Activated naive CD4-positive, alpha-beta T cell treated with anti-CD3 and anti-CD28 coated beads, Interleukin-2, amount 50 U/mL, for 72 hours (primary cell): ENCODE data around the gene FSD1L. TPM values are rescaled to one million over a fixed set of nuclear protein-coding genes. Genes with fewer than 3 reads are reported as not detected.
"Not testable (repeated sequence)": the region's sequence is repeated elsewhere in the genome, so short reads cannot be mapped to it uniquely, and the experiment has no call there.

Experiments
- ATAC-seq, 2 donors: fragments of 150-1000 bp; cut with Tn5 transposase; 2 replicates each; pipeline ENCODE4 v1.10.0; 2021; ENCODE audit warnings: mild to moderate bottlenecking in 2 of 2, moderate library complexity in 2 of 2
- DNase-seq, 2 donors: peaks; one replicate each; pipeline ENCODE4 v3.0.0; 2021 to 2022; ENCODE audit warnings: low spot score in 2 of 2
- H3K27ac Mint-ChIP-seq, 2 donors: one replicate each; pipeline ENCODE4 v1.8.0; 2022; ENCODE audit warnings: mild to moderate bottlenecking in 2 of 2, mixed read lengths in 2 of 2
- H3K36me3 Mint-ChIP-seq, 2 donors: one replicate each; pipeline ENCODE4 v1.8.0; 2022; ENCODE audit warnings: mixed read lengths in 2 of 2
- H3K9me3 Mint-ChIP-seq, 2 donors: one replicate each; pipeline ENCODE4 v1.8.0; 2022; ENCODE audit warnings: mixed read lengths in 2 of 2
- total RNA-seq, 2 donors: library from RNA; stranded (reverse); gene quantifications; one replicate each; pipeline ENCODE4 v1.2.3, GENCODE V29; 2022

The FSD1L gene
- total RNA-seq, 2 donors from 2014 or later = 0.61 to 3.9 TPM

DNA sequence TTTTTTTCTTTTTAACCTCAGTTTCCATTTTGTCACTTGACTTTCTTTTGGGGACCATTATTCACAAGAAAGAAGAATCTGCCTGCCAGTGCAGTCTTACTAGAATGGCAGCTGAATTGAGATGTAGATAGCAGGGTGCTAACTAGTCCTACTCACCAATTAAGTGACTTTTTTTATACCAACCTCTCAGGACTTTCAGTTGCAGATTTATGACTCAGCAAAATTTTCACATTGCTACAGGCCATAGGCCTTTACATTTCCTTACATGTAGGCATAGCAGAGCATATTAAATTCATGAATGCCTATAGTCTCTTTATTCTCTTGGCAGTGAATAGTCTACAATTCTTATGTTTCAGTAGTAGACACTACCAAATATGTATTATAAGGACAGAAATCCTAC, 56.0 kb downstream of the FSD1L start:
- H3K27ac Mint-ChIP-seq = no peak overlapping the region
- DNase-seq (no peak), ATAC-seq (no peak)
- H3K36me3 Mint-ChIP-seq = no peaks in the 10 kb centered on the region
- H3K9me3 Mint-ChIP-seq = no peaks in the 10 kb centered on the region

DNA sequence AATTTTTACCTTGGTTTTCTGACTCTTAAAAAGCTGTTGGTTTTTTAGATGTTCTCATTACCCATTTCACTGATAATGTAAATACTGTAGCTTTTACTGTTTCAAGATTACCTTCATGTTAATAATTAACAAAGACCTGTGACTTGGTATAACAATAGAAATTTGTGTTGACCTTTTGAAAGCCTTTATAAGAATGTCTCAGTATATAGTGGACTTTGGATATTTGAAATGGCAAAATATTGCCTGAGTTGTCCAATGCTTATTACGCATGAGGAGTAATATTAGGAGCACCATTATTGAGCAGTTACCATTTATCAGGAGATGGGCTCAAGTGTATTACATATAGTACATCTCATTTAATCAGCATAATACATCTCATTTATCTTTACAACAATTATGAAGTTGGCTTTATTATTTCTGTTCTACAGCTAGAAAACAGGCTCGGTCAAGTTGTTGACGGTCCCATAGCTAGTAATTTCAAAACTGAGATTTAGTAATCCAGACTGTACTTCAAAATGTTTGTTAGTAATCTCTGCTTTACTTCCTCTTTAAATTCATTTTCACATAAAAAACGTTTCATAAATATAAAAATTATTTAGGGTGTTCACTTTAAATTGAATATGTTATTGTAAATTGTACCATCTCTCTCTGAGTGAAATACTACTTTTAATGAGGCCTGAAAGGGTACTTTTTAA, 59.4 kb downstream of the FSD1L start:
- DNase-seq (no peak), ATAC-seq (no peak)
- Mint-ChIP-seq H3K27ac (no peak overlapping the region), H3K9me3 (no peaks in the 10 kb centered on the region), H3K36me3 (no peaks in the 10 kb centered on the region)

DNA sequence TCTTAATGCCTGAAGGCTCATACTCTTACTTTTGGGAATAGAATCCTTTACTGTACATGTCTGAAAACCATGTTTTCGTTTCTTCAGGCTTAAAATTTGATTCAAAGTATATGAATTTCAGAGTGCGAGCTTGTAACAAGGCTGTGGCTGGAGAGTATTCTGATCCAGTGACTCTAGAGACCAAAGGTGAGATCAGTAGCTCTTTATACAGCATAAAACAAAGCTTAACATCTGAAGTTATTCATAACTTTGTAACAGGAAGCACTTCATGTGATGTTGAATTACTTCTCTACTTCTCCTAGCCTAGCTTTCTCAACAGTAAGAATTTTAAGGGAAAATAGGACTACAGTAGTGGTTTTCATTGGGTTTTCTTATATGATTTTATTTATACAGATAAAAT, 60.7 kb downstream of the FSD1L start:
- DNase-seq = no peak
- H3K9me3 Mint-ChIP-seq = no peaks in the 10 kb centered on the region
- no peak for ATAC-seq
- H3K27ac Mint-ChIP-seq = no peak overlapping the region
- H3K36me3 Mint-ChIP-seq = no peaks in the 10 kb centered on the region

DNA sequence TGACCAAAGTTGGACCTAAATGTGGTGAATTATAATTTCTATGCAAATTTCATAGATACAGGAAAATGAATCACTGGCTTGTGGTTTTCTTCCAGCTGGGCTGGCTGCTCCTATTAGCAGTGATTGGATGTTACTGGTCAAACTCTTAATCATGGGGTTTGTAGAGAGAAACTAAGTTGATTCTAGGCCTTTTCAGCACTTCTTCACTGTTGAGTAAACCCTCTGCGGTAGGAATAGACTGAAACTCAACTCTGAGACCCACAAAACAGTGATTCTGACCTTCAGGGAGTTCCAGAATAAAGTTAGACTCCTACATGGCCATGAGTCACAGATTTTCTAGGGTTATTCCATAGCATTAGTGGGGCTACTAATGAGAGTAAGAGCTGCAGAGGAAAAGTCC, 62.2 kb downstream of the FSD1L start:
- Mint-ChIP-seq H3K36me3 (no peaks in the 10 kb centered on the region), H3K9me3 (no peaks in the 10 kb centered on the region), H3K27ac (no peak overlapping the region)
- ATAC-seq = peak in 1 of 2 donors; percentile 64
- DNase-seq = no peak

DNA sequence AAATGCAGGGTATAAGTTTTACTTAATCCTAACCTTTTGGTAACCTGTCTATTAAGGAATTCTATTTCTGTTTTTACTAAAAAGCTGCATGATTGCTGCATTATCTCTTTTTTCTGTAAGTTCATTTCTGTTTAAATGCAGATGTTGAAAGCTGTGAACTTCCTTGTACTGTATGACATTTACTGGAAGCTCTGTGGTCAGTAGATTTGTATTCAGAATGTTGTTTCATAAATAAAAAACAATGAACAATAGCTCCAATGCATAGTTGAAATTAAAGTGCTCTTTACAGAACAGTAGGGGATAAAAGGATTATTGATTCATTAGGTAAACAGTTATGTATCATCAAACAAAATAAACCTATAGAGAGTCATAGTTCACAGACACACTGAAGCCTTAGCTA, 63.6 kb downstream of the FSD1L start:
- Mint-ChIP-seq H3K9me3 (no peaks in the 10 kb centered on the region), H3K36me3 (no peaks in the 10 kb centered on the region), H3K27ac (no peak overlapping the region)
- DNase-seq = no peak
- ATAC-seq = no peak

DNA sequence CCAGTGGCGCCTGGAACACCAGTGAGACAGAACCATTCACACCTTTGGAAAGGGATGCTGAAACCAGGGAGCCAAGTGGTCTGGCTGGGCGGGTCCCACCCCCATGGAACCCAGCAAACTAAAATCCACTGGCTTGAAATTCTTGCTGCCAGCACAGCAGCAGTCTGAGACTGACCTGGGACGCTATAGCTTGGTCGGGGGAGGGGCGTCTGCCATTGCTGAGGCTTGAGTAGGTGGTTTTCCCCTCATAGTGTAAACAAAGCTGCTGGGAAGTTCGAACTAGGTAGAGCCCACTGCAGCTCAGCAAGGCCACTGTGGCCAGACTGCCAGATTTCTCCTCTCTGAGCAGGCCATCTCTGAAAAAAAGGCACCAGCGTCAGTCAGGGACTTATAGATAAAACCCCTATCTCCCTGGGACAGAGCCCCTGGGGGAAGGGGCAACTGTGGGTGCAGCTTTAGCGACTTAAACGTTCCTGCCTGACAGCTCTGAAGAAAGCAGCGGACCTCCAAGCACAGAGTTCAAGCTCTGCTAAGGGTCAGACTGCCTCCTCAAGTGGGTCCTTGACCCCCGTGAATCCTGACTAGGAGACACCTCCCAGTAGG, 68.1 kb downstream of the FSD1L start:
- ATAC-seq (no peak), DNase-seq (no peak)
- Mint-ChIP-seq H3K27ac (no peak overlapping the region), H3K36me3 (no peaks in the 10 kb centered on the region), H3K9me3 (no peaks in the 10 kb centered on the region)

DNA sequence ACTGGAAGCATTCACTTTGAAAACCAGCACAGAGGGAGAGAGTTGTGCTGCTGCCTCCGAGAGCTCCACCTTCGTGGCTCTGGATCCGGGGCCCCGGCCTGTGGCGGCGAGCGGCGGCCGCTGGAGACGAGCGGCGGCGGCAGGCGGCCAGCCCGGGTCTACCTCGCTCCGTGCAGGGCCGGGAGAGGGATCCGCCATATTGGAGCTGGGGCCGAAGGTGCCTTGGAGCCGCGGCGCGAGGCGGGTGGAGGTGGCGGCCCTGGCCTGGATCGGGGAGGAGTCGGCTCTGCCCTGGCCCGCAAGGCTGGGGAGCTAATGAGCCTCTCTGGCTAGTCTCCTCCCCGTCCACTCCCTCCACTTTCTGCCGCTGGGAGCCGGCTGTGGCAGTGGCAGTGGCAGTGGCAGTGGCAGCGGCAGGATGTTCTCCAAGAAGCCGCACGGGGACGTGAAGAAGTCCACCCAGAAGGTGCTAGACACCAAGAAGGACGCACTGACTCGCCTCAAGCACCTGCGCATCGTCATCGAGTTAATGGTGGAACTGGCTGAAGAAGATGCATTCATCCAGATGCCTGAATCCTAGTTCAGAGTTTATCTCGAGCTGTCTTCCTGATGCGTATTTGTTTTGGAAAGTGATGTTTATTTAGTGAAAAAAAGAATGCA, 72.0 kb downstream of the FSD1L start:
- DNase-seq (peak in 1 of 2 donors; percentile 9), ATAC-seq (peak; percentile 86)
- H3K9me3 Mint-ChIP-seq, H3K36me3 Mint-ChIP-seq, H3K27ac Mint-ChIP-seq: not testable (repeated sequence)

DNA sequence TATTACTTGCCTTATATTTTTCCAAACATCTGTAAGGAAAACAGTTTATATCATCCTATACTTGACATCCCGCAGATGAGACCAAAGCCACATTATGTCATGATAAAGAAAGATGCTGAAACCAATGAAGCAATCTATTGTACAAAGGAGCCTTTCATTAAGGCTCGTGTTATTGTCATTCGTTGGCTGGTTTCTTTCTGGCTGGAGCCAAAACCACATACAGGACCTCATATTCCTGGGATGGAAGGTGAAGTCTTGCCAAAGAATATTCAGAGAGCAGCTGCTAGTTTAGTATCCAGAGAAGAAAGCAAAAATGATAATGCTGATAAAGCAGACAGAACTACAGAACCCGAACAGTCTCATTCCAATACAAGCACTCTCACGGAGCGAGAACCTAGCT, 73.2 kb downstream of the FSD1L start:
- H3K36me3 Mint-ChIP-seq, ATAC-seq, DNase-seq, H3K9me3 Mint-ChIP-seq, H3K27ac Mint-ChIP-seq: not testable (repeated sequence)

DNA sequence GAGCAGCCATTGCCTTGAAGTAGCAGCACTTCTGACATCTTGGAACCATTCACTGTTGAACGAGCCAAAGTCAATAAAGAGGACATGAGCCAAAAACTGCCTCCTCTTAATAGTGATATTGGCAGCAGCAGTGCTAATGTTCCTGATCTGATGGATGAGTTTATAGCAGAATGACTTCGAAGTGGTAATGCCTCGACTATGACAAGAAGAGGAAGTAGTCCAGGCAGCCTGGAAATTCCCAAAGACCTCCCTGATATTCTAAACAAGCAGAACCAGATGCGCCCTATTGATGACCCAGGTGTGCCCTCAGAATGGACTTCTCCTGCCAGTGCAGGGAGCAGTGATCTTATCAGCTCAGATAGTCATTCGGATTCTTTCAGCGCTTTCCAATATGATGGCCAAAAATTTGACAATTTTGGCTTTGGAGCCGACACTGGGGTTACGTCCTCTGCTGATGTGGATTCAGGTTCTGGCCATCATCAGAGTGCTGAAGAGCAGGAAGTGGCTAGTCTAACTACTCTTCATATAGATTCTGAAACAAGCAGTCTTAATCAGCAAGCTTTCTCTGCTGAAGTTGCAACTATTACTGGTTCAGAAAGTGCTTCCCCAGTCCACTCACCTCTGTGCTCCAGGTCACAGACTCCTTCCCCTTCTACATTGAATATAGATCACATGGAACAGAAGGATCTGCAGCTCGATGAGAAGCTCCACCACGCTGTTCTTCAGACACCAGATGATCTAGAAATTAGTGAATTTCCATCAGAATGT, 75.0 kb downstream of the FSD1L start:
- DNase-seq, H3K9me3 Mint-ChIP-seq, H3K27ac Mint-ChIP-seq, H3K36me3 Mint-ChIP-seq: not testable (repeated sequence)
- peak in 1 of 2 donors; percentile 24 for ATAC-seq

DNA sequence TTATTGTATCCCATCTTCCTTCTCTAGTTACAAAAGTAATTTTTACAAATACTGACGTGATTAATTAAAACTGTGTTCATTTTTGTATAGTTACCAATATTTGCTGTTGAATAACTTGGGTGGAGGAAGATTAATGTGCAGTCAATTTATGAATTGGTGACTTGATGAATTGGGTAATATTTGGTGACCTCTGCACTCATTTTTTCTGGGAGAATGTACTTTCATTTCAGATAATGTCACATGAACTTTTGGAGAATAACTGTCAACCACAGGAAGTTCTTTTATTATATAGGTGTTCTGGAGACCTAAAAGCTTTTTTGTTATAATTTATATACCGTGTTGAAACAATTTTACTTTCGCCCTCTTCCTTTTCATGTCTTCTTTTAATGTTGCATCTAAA, 83.7 kb downstream of the FSD1L start:
- peaks cover 6 to 14% of the 10 kb centered on the region in 2 donors for H3K36me3 Mint-ChIP-seq
- no peak overlapping the region for H3K27ac Mint-ChIP-seq
- DNase-seq (no peak), ATAC-seq (no peak)
- peaks cover 6 to 10% of the 10 kb centered on the region in 2 donors for H3K9me3 Mint-ChIP-seq

DNA sequence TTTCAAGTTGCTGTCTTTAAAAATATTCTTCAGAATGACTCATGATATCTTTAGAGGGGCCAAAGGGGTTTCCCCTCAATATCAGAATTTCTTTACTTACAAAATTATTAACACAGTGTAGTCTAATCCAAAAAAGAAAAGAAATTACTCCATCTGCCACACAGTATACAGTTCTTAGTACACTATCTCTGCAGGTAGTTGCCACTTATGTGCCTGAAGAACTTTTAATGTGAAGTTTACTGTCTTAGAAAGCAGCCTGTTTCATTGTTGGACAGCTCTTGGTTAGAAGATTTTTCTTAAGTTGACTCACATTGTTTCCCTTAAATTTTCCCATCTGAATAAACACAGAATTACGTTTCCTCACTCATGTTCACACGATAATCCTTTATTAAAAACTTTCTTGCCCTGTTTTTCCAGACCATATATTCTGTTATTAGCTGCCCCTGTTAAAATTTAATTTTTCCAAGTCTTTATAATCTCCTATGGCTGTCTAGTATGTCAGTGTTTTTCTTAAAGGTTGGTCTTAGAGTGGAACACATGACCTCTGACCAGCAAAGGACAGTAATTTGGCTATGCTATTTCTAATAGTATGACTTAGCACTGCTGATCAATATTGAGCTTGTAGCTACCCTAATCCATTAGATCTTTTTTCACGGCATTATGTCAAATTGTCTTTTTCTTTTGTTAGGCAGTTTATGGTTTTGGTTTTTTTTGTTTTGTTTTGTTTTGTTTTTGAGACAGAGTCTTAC, 88.3 kb downstream of the FSD1L start:
- Mint-ChIP-seq H3K36me3 (no peaks in the 10 kb centered on the region), H3K27ac (no peak overlapping the region), H3K9me3 (no peaks in the 10 kb centered on the region)
- DNase-seq (no peak), ATAC-seq (peak in 1 of 2 donors; percentile 64)

DNA sequence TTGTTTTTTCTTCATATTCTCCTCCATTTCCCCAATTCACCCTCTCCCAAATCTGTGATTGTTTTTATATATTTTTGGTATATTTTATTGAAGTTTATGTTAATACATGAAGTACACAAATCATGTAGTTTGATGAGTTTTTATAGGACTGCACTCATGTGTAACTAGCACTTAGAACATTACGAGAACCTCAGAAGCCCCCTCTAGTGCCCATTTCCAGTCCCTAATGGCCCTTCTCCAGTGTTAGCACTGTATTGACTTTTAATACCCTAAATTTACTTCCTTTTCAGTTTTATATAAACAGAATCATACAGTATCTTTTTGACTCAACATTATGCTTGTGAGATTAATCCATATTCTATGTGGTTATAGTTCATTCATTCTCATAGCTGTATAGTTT, 91.6 kb downstream of the FSD1L start:
- Mint-ChIP-seq H3K36me3 (no peaks in the 10 kb centered on the region), H3K27ac (no peak overlapping the region), H3K9me3 (no peaks in the 10 kb centered on the region)
- no peak for DNase-seq
- ATAC-seq = no peak

DNA sequence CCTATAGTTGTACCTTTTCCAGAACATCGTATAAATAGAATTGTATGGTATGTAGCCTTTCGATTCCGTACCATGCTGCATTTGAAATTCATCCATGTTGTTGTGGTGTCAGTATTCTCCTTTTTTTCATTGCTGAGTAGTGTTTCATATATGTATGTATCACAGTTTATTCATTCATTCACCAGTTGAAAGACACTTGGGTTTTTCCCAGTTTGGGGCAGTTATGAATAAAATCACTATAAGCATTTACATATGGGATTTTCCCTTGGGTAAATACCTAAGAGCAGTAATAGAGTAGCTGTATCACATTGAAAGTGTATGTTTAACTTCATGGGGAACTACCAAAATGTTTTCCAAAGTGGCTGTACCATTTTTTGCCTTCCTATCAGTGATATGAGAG, 94.0 kb downstream of the FSD1L start:
- ATAC-seq (peak; percentile 99 to 100), DNase-seq (no peak)
- Mint-ChIP-seq H3K27ac (no peak overlapping the region), H3K9me3 (no peaks in the 10 kb centered on the region), H3K36me3 (no peaks in the 10 kb centered on the region)

DNA sequence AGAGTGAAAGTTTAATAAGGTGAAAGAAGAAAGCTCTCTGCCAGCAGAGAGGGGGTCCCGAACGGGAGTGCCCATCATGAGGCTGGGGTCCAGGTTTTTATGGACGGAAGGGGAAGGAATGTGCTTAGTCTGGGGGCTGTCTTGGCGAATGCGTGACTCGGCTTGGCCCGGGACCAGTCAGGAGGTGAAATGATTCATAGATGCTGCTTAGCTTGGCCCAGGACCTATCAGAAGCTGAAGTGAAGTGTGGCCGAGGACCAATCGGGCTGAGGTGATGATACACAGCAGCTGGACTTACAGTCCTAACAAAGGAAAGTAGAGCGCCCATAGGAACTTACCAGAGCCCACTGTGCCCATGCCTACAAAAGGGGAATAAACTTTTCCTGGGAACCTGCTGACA, 106.2 kb downstream of the FSD1L start:
- H3K27ac Mint-ChIP-seq = no peak overlapping the region
- H3K36me3 Mint-ChIP-seq = peaks cover 0 to 9% of the 10 kb centered on the region in 2 donors
- ATAC-seq = no peak
- DNase-seq = no peak
- no peaks in the 10 kb centered on the region for H3K9me3 Mint-ChIP-seq

DNA sequence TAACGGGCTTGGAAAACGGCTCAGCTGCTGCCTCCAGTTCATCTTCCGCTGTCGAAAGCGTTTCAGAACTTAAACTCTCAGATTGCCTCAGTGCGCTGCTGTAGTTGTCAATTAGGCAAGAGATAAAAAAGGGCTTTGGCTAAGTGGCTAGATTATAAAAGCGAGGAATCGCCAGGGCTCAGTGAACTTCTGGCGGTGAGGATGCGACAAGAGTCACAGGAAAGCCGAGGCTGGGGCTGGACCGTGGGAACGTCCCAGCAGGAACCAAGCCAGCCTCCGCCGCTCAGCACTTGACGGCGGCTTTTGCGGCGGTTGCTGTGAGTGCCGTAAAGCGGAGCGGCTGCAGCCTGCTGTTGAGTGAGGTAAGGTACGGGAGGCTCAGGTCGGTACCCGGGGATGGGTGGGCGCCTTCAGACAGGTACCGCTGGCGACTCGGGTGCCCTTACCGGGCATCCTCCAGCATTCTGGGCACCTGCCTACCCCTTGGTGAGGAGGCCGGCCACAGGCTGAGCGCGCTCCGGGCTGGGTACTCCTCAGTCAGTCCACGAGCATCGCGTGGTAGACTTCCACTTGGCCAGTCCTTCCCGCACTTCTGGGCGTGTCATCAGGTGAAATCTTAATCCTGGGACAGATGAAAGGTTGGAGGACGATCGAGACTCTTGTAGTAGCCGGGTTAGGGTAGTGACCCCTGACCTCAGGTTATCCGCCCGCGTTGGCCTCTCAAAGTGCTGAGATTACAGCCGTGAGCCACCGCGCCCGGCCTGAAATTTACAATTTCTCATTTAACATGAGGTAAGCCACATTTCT, 110.2 kb downstream of the FSD1L start, which contains the start of gene FKTN:
Gene FKTN (plus strand): TSS at position 328 of the 807 bp plus-strand sequence. CDS start 16,902 bp downstream, outside the sequence.
- DNase-seq = peak; percentile 78 to 80
- Mint-ChIP-seq H3K36me3 (peaks cover 20 to 27% of the 10 kb centered on the region in 2 donors), H3K9me3 (peaks cover 5 to 6% of the 10 kb centered on the region in 2 donors), H3K27ac (peak within 1 kb of the TSS; percentile 51 to 87)
- peak; percentile 92 to 98 for ATAC-seq

DNA sequence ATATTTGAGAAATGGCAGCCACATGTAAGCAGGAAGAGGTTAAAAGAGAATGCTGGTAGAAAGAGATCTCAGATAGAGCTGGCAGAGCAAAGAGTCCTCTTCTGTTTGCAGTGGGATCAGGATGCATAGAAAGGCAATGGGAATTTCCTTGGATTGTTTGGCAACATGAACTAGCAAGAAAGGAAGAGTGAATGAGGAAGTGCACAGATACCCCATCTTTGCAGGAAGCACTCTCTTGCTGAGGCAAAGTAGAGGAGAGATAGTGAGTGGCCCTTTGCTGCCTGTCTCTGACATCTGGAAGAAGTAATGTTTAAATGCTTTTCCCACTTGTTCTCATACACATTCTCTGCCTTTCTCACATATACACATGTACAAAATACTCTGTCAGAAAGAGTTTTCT, 124.6 kb downstream of the FSD1L start:
- Mint-ChIP-seq H3K36me3 (peaks cover 24 to 31% of the 10 kb centered on the region in 2 donors), H3K9me3 (peaks cover 9 to 18% of the 10 kb centered on the region in 2 donors), H3K27ac (peak overlapping the region in 1 of 2 donors; percentile 39)
- no peak for DNase-seq
- ATAC-seq = no peak
